GM12892 (cell line): ENCODE measurements around the gene GRK4.

Experiments used
- POLR2A ChIP-seq: IDR thresholded peaks from 2 replicates; pipeline ENCODE4 v1.6.1; 2011; ENCODE audit warnings: low read depth, low read length, control low read depth
- POLR2AphosphoS5 ChIP-seq: IDR thresholded peaks from 2 replicates; pipeline ENCODE4 v1.6.1; 2011; ENCODE audit warnings: low read depth, low read length, control low read depth
- TAF1 ChIP-seq: IDR thresholded peaks from 2 replicates; pipeline ENCODE4 v1.6.1; 2011; ENCODE audit warnings: low read depth, mild to moderate bottlenecking, control low read depth, low read length, borderline replicate concordance

DNA sequence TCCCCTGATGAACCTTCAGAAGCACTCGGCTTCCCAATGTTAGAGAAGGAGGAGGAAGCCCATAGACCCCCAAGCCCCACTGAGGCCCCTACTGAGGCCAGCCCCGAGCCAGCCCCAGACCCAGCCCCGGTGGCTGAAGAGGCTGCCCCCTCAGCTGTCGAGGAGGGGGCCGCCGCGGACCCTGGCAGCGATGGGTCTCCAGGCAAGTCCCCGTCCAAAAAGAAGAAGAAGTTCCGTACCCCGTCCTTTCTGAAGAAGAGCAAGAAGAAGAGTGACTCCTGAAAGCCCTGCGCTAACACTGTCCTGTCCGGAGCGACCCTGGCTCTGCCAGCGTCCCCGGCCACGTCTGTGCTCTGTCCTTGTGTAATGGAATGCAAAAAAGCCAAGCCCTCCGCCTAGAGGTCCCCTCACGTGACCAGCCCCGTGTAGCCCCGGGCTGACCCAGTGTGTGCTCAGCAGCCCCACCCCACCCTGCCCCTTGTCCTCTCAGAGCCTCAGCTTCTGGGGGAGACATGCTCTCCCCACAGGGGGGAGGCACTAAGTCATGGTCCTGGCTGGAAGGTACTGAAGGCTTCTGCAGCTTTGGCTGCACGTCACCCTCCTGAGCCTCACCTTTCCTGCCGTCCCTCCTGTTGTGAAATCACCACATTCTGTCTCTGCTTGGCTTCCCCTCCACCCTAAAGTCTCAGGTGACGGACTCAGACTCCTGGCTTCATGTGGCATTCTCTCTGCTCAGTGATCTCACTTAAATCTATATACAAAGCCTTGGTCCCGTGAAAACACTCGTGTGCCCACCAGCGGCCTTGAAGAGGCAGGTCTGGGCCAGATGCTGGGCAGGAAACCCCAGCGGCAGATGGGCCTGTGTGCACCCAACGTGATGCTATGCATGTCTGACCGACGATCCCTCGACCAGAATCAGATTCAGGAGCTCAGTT, 34.9 kb upstream of the GRK4 start:
- TF ChIP-seq POLR2AphosphoS5 (peak; percentile 65), POLR2A (no peak), TAF1 (no peak)
